HepG2 (cell line): ENCODE measurements around the gene GPR42. TPM values are rescaled to one million over a fixed set of nuclear protein-coding genes. Genes with fewer than 3 reads are reported as not detected.

Experiments used
- CSRNP2 ChIP-seq: sonication (generic); formaldehyde crosslinking; conservative IDR thresholded peaks from 2 replicates; pipeline ENCODE4 v1.8.0; 2022; ENCODE audit warnings: low read depth, missing genetic modification reagents
- ELF4 ChIP-seq: sonication (generic); formaldehyde crosslinking; IDR thresholded peaks from 2 replicates; pipeline ENCODE4 v1.5.0; 2020; ENCODE audit warnings: missing genetic modification reagents, mild to moderate bottlenecking, moderate library complexity, borderline replicate concordance
- GRHL1 ChIP-seq: sonication (generic); formaldehyde crosslinking; conservative IDR thresholded peaks from 2 replicates; pipeline ENCODE4 v1.8.0; 2022; ENCODE audit warnings: missing genetic modification reagents
- HDAC1 ChIP-seq: sonication (generic); formaldehyde crosslinking; IDR thresholded peaks from 2 replicates; pipeline ENCODE4 v1.5.1; 2020; ENCODE audit warnings: mild to moderate bottlenecking, missing genetic modification reagents
- IRF2 ChIP-seq: IDR thresholded peaks from 2 replicates; pipeline ENCODE4 v1.6.1; 2018; ENCODE audit warnings: missing genetic modification reagents, missing compliant biosample characterization
- ISL2 ChIP-seq: sonication (generic); formaldehyde crosslinking; IDR thresholded peaks from 2 replicates; pipeline ENCODE4 v1.5.0; 2020; ENCODE audit warnings: missing genetic modification reagents
- NCOA2 ChIP-seq: sonication (generic); formaldehyde crosslinking; IDR thresholded peaks from 2 replicates; pipeline ENCODE4 v1.8.0; 2022; ENCODE audit warnings: inconsistent platforms
- REPIN1 ChIP-seq: sonication (generic); formaldehyde crosslinking; IDR thresholded peaks from 2 replicates; pipeline ENCODE4 v1.8.0; 2022; ENCODE audit warnings: missing genetic modification reagents, low read depth, mild to moderate bottlenecking, borderline replicate concordance
- SOX13 ChIP-seq, 3 experiments: fragments of 450-650 bp in 1 of 3; sonication (generic) in 1 of 3; formaldehyde crosslinking in 1 of 3; IDR thresholded peaks in 2 of 3; conservative IDR thresholded peaks in 1 of 3; 2 replicates each; pipeline versions ENCODE4 v1.5.0 to v1.6.1; 2016 to 2020; ENCODE audit warnings: antibody characterized with exemption in 1 of 3, mild to moderate bottlenecking in 1 of 3, missing compliant biosample characterization in 1 of 3, missing genetic modification reagents in 1 of 3, moderate library complexity in 1 of 3
- ZNF3 ChIP-seq: IDR thresholded peaks from 2 replicates; pipeline ENCODE4 v1.7.0; 2017; ENCODE audit warnings: inconsistent platforms
- ZNF329 ChIP-seq: sonication (generic); formaldehyde crosslinking; IDR thresholded peaks from 2 replicates; pipeline ENCODE4 v1.9.0; 2021; ENCODE audit warnings: low read depth, mild to moderate bottlenecking, missing genetic modification reagents
- ZNF496 ChIP-seq: sonication (generic); formaldehyde crosslinking; IDR thresholded peaks from 2 replicates; pipeline ENCODE4 v1.8.1; 2023; ENCODE audit warnings: mild to moderate bottlenecking, moderate library complexity, missing genetic modification reagents; ENCODE audit not compliant: insufficient replicate concordance
- ZNF883 ChIP-seq: sonication (generic); formaldehyde crosslinking; IDR thresholded peaks from 2 replicates; pipeline ENCODE4 v1.5.1; 2020; ENCODE audit warnings: mild to moderate bottlenecking, missing genetic modification reagents; ENCODE audit errors: not compliant biosample characterization
- polyA plus RNA-seq, 8 experiments: library from polyadenylated mRNA; depleted of rRNA in 3 of 8; stranded (reverse) in 7 of 8; unstranded in 1 of 8; fragments of >200 nt; fragmentation: Illumina TruSeq in 4 of 8; extraction: Trizol in 4 of 8; gene quantifications; 2 replicates each; pipeline versions ENCODE4 v1.2.1 to v1.2.3, GENCODE V29; 2011 to 2016; ENCODE audit warnings: low read depth in 4 of 8, missing spikeins in 1 of 8, mixed read lengths in 1 of 8; ENCODE audit not compliant: insufficient read depth in 1 of 8
- total RNA-seq, 5 experiments: library from RNA; depleted of rRNA; stranded (reverse); fragments of >200 nt; fragmentation: Illumina TruSeq; extraction: Trizol; gene quantifications; 2 replicates each; pipeline ENCODE4 v1.2.3, GENCODE V29; 2016; ENCODE audit warnings: low read depth in 1 of 5
- TF ChIP-seq, protein P1 (sequence below): sonication (generic); formaldehyde crosslinking; IDR thresholded peaks from 2 replicates; pipeline ENCODE4 v1.4.0; 2020; ENCODE audit warnings: missing genetic modification reagents
- TF ChIP-seq, protein P2 (sequence below): sonication (generic); formaldehyde crosslinking; conservative IDR thresholded peaks from 2 replicates; pipeline ENCODE4 v1.8.1; 2023; ENCODE audit warnings: missing genetic modification reagents
- TF ChIP-seq, protein P3 (sequence below): sonication (generic); formaldehyde crosslinking; IDR thresholded peaks from 2 replicates; pipeline ENCODE4 v1.4.0; 2020; ENCODE audit warnings: missing genetic modification reagents

GPR42 gene
- total and polyA plus RNA-seq, 2 of the 13 experiments (the other 11 are each of a cell fraction or from before 2014, with no cell fraction given), result not detected

DNA sequence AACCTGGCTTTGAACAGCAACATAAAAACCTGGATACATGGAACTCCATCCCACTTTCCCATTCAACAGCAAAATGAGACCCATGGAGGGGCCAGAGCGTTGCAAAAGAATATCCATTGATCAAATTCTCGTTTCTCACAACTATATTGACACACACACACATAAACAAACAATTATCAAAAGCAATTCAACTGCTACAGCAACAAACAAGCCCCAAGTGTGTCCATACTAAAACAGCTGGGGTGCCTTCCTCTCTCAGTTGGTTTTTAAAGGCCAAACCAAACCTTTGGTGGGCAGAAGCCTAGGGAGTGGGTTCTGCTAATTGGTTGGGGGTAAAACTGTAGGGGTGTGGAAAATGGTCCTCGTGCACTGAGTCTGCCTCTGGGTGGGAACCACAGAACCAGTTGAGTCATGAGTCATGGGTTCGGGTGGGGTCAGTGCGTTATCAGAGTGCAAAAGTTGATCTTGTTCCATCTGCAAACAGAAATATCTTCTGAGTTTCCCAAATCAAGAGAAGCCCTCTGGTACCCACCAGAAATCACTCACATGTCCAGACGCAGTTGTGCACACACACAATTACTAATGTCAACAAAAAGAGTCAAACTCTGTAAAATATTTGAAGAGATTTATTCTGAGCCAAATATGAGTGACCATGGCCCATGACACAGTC is 18.5 kb downstream of the GPR42 start (continued):
- TF ChIP-seq CSRNP2 (CRISPR knock-in tag) (no peak), GRHL1 (CRISPR knock-in tag) (no peak), IRF2 (CRISPR knock-in tag) (no peak), ZNF496 (CRISPR knock-in tag) (no peak), NCOA2 (CRISPR knock-in tag) (0 out of 2 replicates have a peak, but pooled peaks have one; percentile 48), ISL2 (CRISPR knock-in tag) (peak; percentile 38; the same call in 1 of the 2 replicates), ZNF329 (no peak), ZNF3 (no peak), HDAC1 (CRISPR knock-in tag) (0 out of 2 replicates have a peak, but pooled peaks have one; percentile 22), REPIN1 (no peak), ELF4 (CRISPR knock-in tag) (no peak), ZNF883 (CRISPR knock-in tag) (no peak), SOX13 (IDR thresholded peaks at IDR 0.05) (no peak), SOX13 (CRISPR knock-in tag; conservative IDR thresholded peaks at IDR 0.05 in 1 of 2, IDR thresholded peaks at IDR 0.05 in 1 of 2) (peak in 1 of 2 experiments; percentile 40; a peak in 1 of 4 replicates)
- TF ChIP-seq, protein P1, sequence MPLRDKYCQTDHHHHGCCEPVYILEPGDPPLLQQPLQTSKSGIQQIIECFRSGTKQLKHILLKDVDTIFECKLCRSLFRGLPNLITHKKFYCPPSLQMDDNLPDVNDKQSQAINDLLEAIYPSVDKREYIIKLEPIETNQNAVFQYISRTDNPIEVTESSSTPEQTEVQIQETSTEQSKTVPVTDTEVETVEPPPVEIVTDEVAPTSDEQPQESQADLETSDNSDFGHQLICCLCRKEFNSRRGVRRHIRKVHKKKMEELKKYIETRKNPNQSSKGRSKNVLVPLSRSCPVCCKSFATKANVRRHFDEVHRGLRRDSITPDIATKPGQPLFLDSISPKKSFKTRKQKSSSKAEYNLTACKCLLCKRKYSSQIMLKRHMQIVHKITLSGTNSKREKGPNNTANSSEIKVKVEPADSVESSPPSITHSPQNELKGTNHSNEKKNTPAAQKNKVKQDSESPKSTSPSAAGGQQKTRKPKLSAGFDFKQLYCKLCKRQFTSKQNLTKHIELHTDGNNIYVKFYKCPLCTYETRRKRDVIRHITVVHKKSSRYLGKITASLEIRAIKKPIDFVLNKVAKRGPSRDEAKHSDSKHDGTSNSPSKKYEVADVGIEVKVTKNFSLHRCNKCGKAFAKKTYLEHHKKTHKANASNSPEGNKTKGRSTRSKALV, result 0 out of 2 replicates have a peak, but pooled peaks have one; percentile 31
- TF ChIP-seq, protein P2, sequence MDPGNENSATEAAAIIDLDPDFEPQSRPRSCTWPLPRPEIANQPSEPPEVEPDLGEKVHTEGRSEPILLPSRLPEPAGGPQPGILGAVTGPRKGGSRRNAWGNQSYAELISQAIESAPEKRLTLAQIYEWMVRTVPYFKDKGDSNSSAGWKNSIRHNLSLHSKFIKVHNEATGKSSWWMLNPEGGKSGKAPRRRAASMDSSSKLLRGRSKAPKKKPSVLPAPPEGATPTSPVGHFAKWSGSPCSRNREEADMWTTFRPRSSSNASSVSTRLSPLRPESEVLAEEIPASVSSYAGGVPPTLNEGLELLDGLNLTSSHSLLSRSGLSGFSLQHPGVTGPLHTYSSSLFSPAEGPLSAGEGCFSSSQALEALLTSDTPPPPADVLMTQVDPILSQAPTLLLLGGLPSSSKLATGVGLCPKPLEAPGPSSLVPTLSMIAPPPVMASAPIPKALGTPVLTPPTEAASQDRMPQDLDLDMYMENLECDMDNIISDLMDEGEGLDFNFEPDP (CRISPR knock-in tag), result no peak
- TF ChIP-seq, protein P3, sequence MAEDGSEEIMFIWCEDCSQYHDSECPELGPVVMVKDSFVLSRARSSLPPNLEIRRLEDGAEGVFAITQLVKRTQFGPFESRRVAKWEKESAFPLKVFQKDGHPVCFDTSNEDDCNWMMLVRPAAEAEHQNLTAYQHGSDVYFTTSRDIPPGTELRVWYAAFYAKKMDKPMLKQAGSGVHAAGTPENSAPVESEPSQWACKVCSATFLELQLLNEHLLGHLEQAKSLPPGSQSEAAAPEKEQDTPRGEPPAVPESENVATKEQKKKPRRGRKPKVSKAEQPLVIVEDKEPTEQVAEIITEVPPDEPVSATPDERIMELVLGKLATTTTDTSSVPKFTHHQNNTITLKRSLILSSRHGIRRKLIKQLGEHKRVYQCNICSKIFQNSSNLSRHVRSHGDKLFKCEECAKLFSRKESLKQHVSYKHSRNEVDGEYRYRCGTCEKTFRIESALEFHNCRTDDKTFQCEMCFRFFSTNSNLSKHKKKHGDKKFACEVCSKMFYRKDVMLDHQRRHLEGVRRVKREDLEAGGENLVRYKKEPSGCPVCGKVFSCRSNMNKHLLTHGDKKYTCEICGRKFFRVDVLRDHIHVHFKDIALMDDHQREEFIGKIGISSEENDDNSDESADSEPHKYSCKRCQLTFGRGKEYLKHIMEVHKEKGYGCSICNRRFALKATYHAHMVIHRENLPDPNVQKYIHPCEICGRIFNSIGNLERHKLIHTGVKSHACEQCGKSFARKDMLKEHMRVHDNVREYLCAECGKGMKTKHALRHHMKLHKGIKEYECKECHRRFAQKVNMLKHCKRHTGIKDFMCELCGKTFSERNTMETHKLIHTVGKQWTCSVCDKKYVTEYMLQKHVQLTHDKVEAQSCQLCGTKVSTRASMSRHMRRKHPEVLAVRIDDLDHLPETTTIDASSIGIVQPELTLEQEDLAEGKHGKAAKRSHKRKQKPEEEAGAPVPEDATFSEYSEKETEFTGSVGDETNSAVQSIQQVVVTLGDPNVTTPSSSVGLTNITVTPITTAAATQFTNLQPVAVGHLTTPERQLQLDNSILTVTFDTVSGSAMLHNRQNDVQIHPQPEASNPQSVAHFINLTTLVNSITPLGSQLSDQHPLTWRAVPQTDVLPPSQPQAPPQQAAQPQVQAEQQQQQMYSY (CRISPR knock-in tag), result peak; percentile 51; the same call in 1 of the 2 replicates
